Measurements from ENCODE around the gene MAD1L1.

The MAD1L1 gene

GRCh38 chr7:2104107-2104710 is 128.5 kb downstream of the MAD1L1 start:
- DNase-seq (ENCODE audit: low spot score), result peak; percentile 98

GRCh38 chr7:2103071-2103898 is 129.5 kb downstream of the MAD1L1 start:
- no peak for DNase-seq (ENCODE audit: low spot score)

GRCh38 chr7:2102375-2102723 is 130.4 kb downstream of the MAD1L1 start:
- DNase-seq (ENCODE audit: low spot score), result no peak

GRCh38 chr7:2101630-2102374 is 130.9 kb downstream of the MAD1L1 start:
- DNase-seq (ENCODE audit: low spot score), result no peak

GRCh38 chr7:2100278-2101208 is 132.2 kb downstream of the MAD1L1 start:
- no peak for DNase-seq (ENCODE audit: low spot score)

GRCh38 chr7:2099048-2099957 is 133.4 kb downstream of the MAD1L1 start:
- peak; percentile 85 for DNase-seq (ENCODE audit: low spot score)

GRCh38 chr7:2098496-2098895 is 134.2 kb downstream of the MAD1L1 start:
- no peak for DNase-seq (ENCODE audit: low spot score)

GRCh38 chr7:2098056-2098455 is 134.7 kb downstream of the MAD1L1 start:
- no peak for DNase-seq (ENCODE audit: low spot score)

- DNase-seq (ENCODE audit: low spot score), result no peak
These were observed 135.3 kb downstream of the MAD1L1 start for GRCh38 chr7:2097492-2097891.

GRCh38 chr7:2096692-2097387 is 135.9 kb downstream of the MAD1L1 start:
- DNase-seq (ENCODE audit: low spot score), result no peak

GRCh38 chr7:2095436-2095835 is 137.3 kb downstream of the MAD1L1 start:
- no peak for DNase-seq (ENCODE audit: low spot score)

- DNase-seq (ENCODE audit: low spot score), result no peak
These were observed 138.2 kb downstream of the MAD1L1 start for GRCh38 chr7:2094454-2095045.

GRCh38 chr7:2093843-2094220 is 138.9 kb downstream of the MAD1L1 start:
- no peak for DNase-seq (ENCODE audit: low spot score)

- DNase-seq (ENCODE audit: low spot score), result peak; percentile 40
These were observed 139.4 kb downstream of the MAD1L1 start for GRCh38 chr7:2093215-2093842.

GRCh38 chr7:2092279-2092678 is 140.5 kb downstream of the MAD1L1 start:
- DNase-seq (ENCODE audit: low spot score), result no peak

GRCh38 chr7:2090526-2091520 is 141.9 kb downstream of the MAD1L1 start:
- DNase-seq (ENCODE audit: low spot score), result no peak

- no peak for DNase-seq (ENCODE audit: low spot score)
These were observed 143.9 kb downstream of the MAD1L1 start for GRCh38 chr7:2088801-2089200.

GRCh38 chr7:2087744-2088143 is 145.0 kb downstream of the MAD1L1 start:
- DNase-seq (ENCODE audit: low spot score), result no peak

Data from AG08395 (cell line).